Fibroblast of lung (primary cell): Measurements from ENCODE around the gene SHISA5. TPM values are rescaled to one million over a fixed set of nuclear protein-coding genes. Genes with fewer than 3 reads are reported as not detected.

ENCODE experiments used
- DNase-seq, 2 donors: peaks; one replicate each; pipeline versions ENCODE4 v3.0.0 to v3.0.0-alpha.2; 2010; ENCODE audit warnings: low read depth in 2 of 2
- H2AFZ ChIP-seq: 2 replicates; pipeline ENCODE4 v1.5.1; 2012; ENCODE audit warnings: low read length, control low read depth, inconsistent platforms
- H3K27ac ChIP-seq: 2 replicates; pipeline ENCODE4 v1.5.1; 2011; ENCODE audit warnings: low read length, control low read depth; ENCODE audit not compliant: insufficient read depth
- H3K27me3 ChIP-seq: 2 replicates; pipeline ENCODE4 v1.5.1; 2011; ENCODE audit warnings: mild to moderate bottlenecking, low read length; ENCODE audit not compliant: control insufficient read depth, insufficient read depth
- H3K36me3 ChIP-seq: 2 replicates; pipeline ENCODE4 v1.5.1; 2011; ENCODE audit warnings: low read length; ENCODE audit not compliant: control insufficient read depth, insufficient read depth
- H3K4me1 ChIP-seq: 2 replicates; pipeline ENCODE4 v1.5.1; 2011; ENCODE audit warnings: low read length; ENCODE audit not compliant: control insufficient read depth, insufficient read depth; ENCODE audit errors: extremely low read depth
- H3K4me2 ChIP-seq: 2 replicates; pipeline ENCODE4 v1.5.1; 2011; ENCODE audit warnings: low read length, control low read depth; ENCODE audit not compliant: insufficient read depth; ENCODE audit errors: extremely low read depth
- H3K4me3 ChIP-seq, 4 experiments: fragments of 200-600 bp in 1 of 4; sonication (generic) in 1 of 4; replicated peaks in 1 of 4; 2 replicates each; pipeline ENCODE4 v1.5.1; 2011 to 2016; ENCODE audit warnings: low read length in 4 of 4, low read depth in 3 of 4, mild to moderate bottlenecking in 3 of 4, control low read depth in 2 of 4, inconsistent platforms in 1 of 4, mixed read lengths in 1 of 4; ENCODE audit not compliant: insufficient read depth in 1 of 4; ENCODE audit errors: control extremely low read depth in 1 of 4
- H3K79me2 ChIP-seq: 2 replicates; pipeline ENCODE4 v1.5.1; 2012; ENCODE audit warnings: mild to moderate bottlenecking, low read length, inconsistent platforms; ENCODE audit not compliant: control insufficient read depth, insufficient read depth
- H3K9ac ChIP-seq: 2 replicates; pipeline ENCODE4 v1.5.1; 2011; ENCODE audit warnings: mild to moderate bottlenecking, low read length, control low read depth; ENCODE audit not compliant: insufficient read depth
- H3K9me3 ChIP-seq: 2 replicates; pipeline ENCODE4 v1.5.1; 2012; ENCODE audit warnings: low read depth, low read length; ENCODE audit not compliant: control insufficient read depth, insufficient read depth
- H4K20me1 ChIP-seq: 2 replicates; pipeline ENCODE4 v1.5.1; 2011; ENCODE audit warnings: low read length; ENCODE audit not compliant: control insufficient read depth, insufficient read depth; ENCODE audit errors: extremely low read depth
- CTCF ChIP-seq, 2 donors: IDR thresholded peaks in 1 of 2; conservative IDR thresholded peaks in 1 of 2; 1 replicate in 1 of 2; 2 replicates in 1 of 2; pipeline ENCODE4 v1.5.1; 2011 to 2012; ENCODE audit warnings: low read length in 2 of 2, control low read depth in 1 of 2, inconsistent platforms in 1 of 2, low read depth in 1 of 2, mild to moderate bottlenecking in 1 of 2
- EZH2 ChIP-seq: IDR thresholded peaks from 2 replicates; pipeline ENCODE4 v1.5.1; 2012; ENCODE audit warnings: low read length, control low read depth, mild to moderate bottlenecking; ENCODE audit errors: missing control alignments
- polyA plus RNA-seq, 2 donors: library from polyadenylated mRNA; depleted of rRNA in 1 of 2; stranded (reverse) in 1 of 2; unstranded in 1 of 2; fragments of >200 nt; gene quantifications; 2 replicates each; pipeline ENCODE4 v1.2.1, GENCODE V29; 2011 to 2012; ENCODE audit warnings: missing spikeins in 1 of 2
- total RNA-seq: library from RNA; depleted of rRNA; stranded (reverse); fragments of >200 nt; gene quantifications from 2 replicates; pipeline ENCODE4 v1.2.1, GENCODE V29; 2014

Gene SHISA5
- total and polyA plus RNA-seq, 2 donors (not counting 1 experiment from before 2014, with no cell fraction given), result 136 to 139 TPM

GRCh38 chr3:48467473-48468267, 36.3 kb downstream of the SHISA5 start:
- Histone ChIP-seq H3K9ac (peak overlapping the region; percentile 97), H3K27me3 (no peaks in the 10 kb centered on the region), H3K4me2 (peak overlapping the region; percentile 91), H3K4me1 (peaks cover 27% of the 10 kb centered on the region), H3K27ac (peak overlapping the region; percentile 100), H3K9me3 (no peaks in the 10 kb centered on the region), H3K79me2 (peaks cover 61% of the 10 kb centered on the region), H2AFZ (no peak overlapping the region), H3K36me3 (peaks cover 34% of the 10 kb centered on the region), H3K4me3 (peak overlapping the region in 3 of 4 experiments; percentile 50 to 66 (median 66)), H4K20me1 (no peaks in the 10 kb centered on the region)
- TF ChIP-seq CTCF (conservative IDR thresholded peaks at IDR 0.05 in 1 of 2, IDR thresholded peaks at IDR 0.05 in 1 of 2; ENCODE audit: low read depth in 1 of 2, low read length in 2 of 2), result no peak
- no peak for TF ChIP-seq EZH2
- DNase-seq, result no peak

DNA sequence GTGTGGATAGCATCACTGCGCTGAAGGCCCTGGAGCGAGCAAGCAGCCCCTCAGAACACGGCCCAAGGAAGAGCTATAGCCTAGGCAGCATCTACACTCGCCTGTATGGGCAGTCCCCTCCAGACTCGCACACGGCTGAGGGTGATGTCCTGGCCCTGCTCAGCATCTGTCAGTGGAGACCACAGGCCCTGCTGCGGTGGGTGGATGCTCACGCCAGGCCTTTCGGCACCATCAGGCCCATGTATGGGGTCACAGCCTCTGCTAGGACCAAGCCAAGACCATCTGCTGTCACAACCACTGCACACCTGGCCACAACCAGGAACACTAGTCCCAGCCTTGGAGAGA, 36.9 kb downstream of the SHISA5 start:
- no peak for DNase-seq

More for the DNA sequence above, 36.9 kb downstream of the SHISA5 start:
- no peak for TF ChIP-seq EZH2
- TF ChIP-seq CTCF (conservative IDR thresholded peaks at IDR 0.05 in 1 of 2, IDR thresholded peaks at IDR 0.05 in 1 of 2; ENCODE audit: low read depth in 1 of 2, low read length in 2 of 2), result no peak
- Histone ChIP-seq H3K9ac (peak overlapping the region; percentile 97), H3K9me3 (no peaks in the 10 kb centered on the region), H3K27ac (peak overlapping the region; percentile 100), H3K36me3 (peaks cover 34% of the 10 kb centered on the region), H3K4me3 (peak overlapping the region in 3 of 4 experiments; percentile 50 to 66 (median 66)), H4K20me1 (no peaks in the 10 kb centered on the region), H3K4me1 (peaks cover 27% of the 10 kb centered on the region), H2AFZ (no peak overlapping the region), H3K79me2 (peaks cover 55% of the 10 kb centered on the region), H3K27me3 (no peaks in the 10 kb centered on the region), H3K4me2 (peak overlapping the region; percentile 91)
